Esophagus squamous epithelium (tissue), 4 donors: ENCODE results near the gene SMPX.

ENCODE experiments used
- POLR2A ChIP-seq, 4 donors: fragments of 450-650 bp; IDR thresholded peaks; one replicate each; pipeline ENCODE4 v1.6.1; 2017; ENCODE audit warnings: antibody characterized with exemption in 4 of 4, mild to moderate bottlenecking in 4 of 4, moderate library complexity in 3 of 4
- TF ChIP-seq, protein P1 (sequence below), 6 experiments: fragments of 450-650 bp in 4 of 6; fragments of 200-600 bp in 2 of 6; sonication (generic) in 2 of 6; IDR thresholded peaks; one replicate each; pipeline ENCODE4 v1.5.1; 2016 to 2019; ENCODE audit warnings: antibody characterized with exemption in 6 of 6, mild to moderate bottlenecking in 4 of 6, moderate library complexity in 4 of 6

DNA sequence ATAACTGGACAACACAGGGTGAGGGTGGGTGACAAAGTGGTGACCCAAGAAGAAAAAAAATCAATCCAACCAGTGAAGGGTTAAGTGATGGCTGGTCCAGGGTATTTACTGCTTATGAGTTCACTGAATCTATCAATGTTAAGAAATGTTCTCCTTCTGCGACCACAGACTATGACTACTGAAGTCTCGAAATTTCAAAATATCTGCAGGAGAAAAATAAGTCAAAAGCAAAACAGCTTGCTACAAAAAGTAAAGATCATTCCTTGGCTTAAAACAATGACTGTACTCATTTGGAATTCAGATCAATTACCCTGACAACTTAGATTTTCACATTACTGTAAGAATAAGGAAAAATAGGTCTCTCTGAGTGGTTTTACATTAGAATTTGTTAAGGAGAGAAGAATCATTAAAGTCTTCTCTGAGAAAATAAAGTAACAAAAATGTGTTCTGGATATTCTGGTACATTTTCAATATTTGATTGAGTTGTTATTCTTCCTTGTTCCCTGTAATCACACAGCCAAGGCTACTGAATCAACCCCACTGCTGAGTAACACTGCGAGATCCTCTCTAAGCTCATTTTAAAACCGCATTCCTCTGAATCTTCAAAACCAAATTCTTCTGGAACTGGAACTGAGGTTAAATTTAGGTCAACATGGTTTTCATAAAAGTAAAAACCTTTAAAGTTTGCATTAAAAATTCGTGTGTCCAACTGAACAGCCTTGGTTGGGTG lies 22.7 kb downstream of the SMPX start:
- TF ChIP-seq, protein P1, sequence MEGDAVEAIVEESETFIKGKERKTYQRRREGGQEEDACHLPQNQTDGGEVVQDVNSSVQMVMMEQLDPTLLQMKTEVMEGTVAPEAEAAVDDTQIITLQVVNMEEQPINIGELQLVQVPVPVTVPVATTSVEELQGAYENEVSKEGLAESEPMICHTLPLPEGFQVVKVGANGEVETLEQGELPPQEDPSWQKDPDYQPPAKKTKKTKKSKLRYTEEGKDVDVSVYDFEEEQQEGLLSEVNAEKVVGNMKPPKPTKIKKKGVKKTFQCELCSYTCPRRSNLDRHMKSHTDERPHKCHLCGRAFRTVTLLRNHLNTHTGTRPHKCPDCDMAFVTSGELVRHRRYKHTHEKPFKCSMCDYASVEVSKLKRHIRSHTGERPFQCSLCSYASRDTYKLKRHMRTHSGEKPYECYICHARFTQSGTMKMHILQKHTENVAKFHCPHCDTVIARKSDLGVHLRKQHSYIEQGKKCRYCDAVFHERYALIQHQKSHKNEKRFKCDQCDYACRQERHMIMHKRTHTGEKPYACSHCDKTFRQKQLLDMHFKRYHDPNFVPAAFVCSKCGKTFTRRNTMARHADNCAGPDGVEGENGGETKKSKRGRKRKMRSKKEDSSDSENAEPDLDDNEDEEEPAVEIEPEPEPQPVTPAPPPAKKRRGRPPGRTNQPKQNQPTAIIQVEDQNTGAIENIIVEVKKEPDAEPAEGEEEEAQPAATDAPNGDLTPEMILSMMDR (IDR thresholded peaks at IDR 0.05): no peak
- no peak for TF ChIP-seq POLR2A (IDR thresholded peaks at IDR 0.05)
